ENCODE results near the gene SLC25A26. TPM values are rescaled to one million over a fixed set of nuclear protein-coding genes. Genes with fewer than 3 reads are reported as not detected.

Gene SLC25A26
- total RNA-seq, 1 donor from 2014 or later: 18.9 TPM

GRCh38 chr3:66404903-66405700 is 184.3 kb downstream of the SLC25A26 start:
- no peak for DNase-seq (ENCODE audit: low spot score)
- Mint-ChIP-seq H3K4me3 (ENCODE audit: unreplicated experiment) (no peak overlapping the region), H3K9me3 (ENCODE audit: unreplicated experiment) (no peaks in the 10 kb centered on the region), H3K27me3 (ENCODE audit: unreplicated experiment) (peaks cover 8% of the 10 kb centered on the region), H3K36me3 (ENCODE audit: low read depth, unreplicated experiment) (peaks cover 15% of the 10 kb centered on the region), H3K4me1 (ENCODE audit: unreplicated experiment) (peaks cover 14% of the 10 kb centered on the region), H3K27ac (ENCODE audit: unreplicated experiment) (no peak overlapping the region)
- no peak for TF ChIP-seq CTCF (IDR thresholded peaks at IDR 0.05; ENCODE audit: unreplicated experiment)

- Mint-ChIP-seq H3K27me3 (ENCODE audit: unreplicated experiment) (peaks cover 8% of the 10 kb centered on the region), H3K36me3 (ENCODE audit: low read depth, unreplicated experiment) (peaks cover 20% of the 10 kb centered on the region), H3K4me3 (ENCODE audit: unreplicated experiment) (no peak overlapping the region), H3K4me1 (ENCODE audit: unreplicated experiment) (peaks cover 14% of the 10 kb centered on the region), H3K9me3 (ENCODE audit: unreplicated experiment) (no peaks in the 10 kb centered on the region), H3K27ac (ENCODE audit: unreplicated experiment) (no peak overlapping the region)
- TF ChIP-seq CTCF (IDR thresholded peaks at IDR 0.05; ENCODE audit: unreplicated experiment): no peak
- DNase-seq (ENCODE audit: low spot score): no peak
Measured at GRCh38 chr3:66405701-66406091, 184.9 kb downstream of the SLC25A26 start.

GRCh38 chr3:66406163-66406562 is 185.4 kb downstream of the SLC25A26 start:
- Mint-ChIP-seq H3K9me3 (ENCODE audit: unreplicated experiment) (no peaks in the 10 kb centered on the region), H3K4me3 (ENCODE audit: unreplicated experiment) (no peak overlapping the region), H3K36me3 (ENCODE audit: low read depth, unreplicated experiment) (peaks cover 22% of the 10 kb centered on the region), H3K27ac (ENCODE audit: unreplicated experiment) (no peak overlapping the region), H3K4me1 (ENCODE audit: unreplicated experiment) (peaks cover 12% of the 10 kb centered on the region), H3K27me3 (ENCODE audit: unreplicated experiment) (peaks cover 8% of the 10 kb centered on the region)
- DNase-seq (ENCODE audit: low spot score): no peak
- TF ChIP-seq CTCF (IDR thresholded peaks at IDR 0.05; ENCODE audit: unreplicated experiment): no peak

- Mint-ChIP-seq H3K27me3 (ENCODE audit: unreplicated experiment) (peaks cover 8% of the 10 kb centered on the region), H3K4me3 (ENCODE audit: unreplicated experiment) (no peak overlapping the region), H3K36me3 (ENCODE audit: low read depth, unreplicated experiment) (peaks cover 27% of the 10 kb centered on the region), H3K4me1 (ENCODE audit: unreplicated experiment) (peaks cover 13% of the 10 kb centered on the region), H3K27ac (ENCODE audit: unreplicated experiment) (no peak overlapping the region), H3K9me3 (ENCODE audit: unreplicated experiment) (no peaks in the 10 kb centered on the region)
- no peak for TF ChIP-seq CTCF (IDR thresholded peaks at IDR 0.05; ENCODE audit: unreplicated experiment)
- DNase-seq (ENCODE audit: low spot score): no peak
Measured at GRCh38 chr3:66406831-66407610, 186.2 kb downstream of the SLC25A26 start.

All from endothelial cell (in vitro differentiated cells).